T-helper 17 cell (primary cell): ENCODE data around the gene AKT3. TPM values are rescaled to one million over a fixed set of nuclear protein-coding genes. Genes with fewer than 3 reads are reported as not detected.
A peak's percentile ranks its signal among the peaks of the same experiment; 100 is the strongest.
"Not testable (repeated sequence)": the region's sequence is repeated elsewhere in the genome, so short reads cannot be mapped to it uniquely, and the experiment has no call there.

Source experiments
- ATAC-seq: fragments of 150-1000 bp; cut with Tn5 transposase; 2 replicates; pipeline ENCODE4 v1.10.0; 2021; ENCODE audit warnings: mild to moderate bottlenecking, moderate library complexity
- DNase-seq, 3 donors: peaks; one replicate each; pipeline versions ENCODE4 v3.0.0 to v3.0.0-alpha.2; 2020 to 2021
- H3K9me3 ChIP-seq: one replicate; pipeline ENCODE4 v1.7.0; 2013; ENCODE audit warnings: low read length, mild to moderate bottlenecking; ENCODE audit not compliant: control insufficient read depth, poor library complexity, severe bottlenecking
- H3K27ac Mint-ChIP-seq: one replicate; pipeline ENCODE4 v1.8.0; 2022; ENCODE audit warnings: mild to moderate bottlenecking, moderate library complexity, mixed read lengths
- H3K27me3 Mint-ChIP-seq: one replicate; pipeline ENCODE4 v1.8.0; 2022; ENCODE audit warnings: mixed read lengths
- H3K36me3 Mint-ChIP-seq: one replicate; pipeline ENCODE4 v1.8.0; 2022; ENCODE audit warnings: low read depth, mixed read lengths
- H3K4me1 Mint-ChIP-seq: one replicate; pipeline ENCODE4 v1.8.0; 2022; ENCODE audit warnings: mild to moderate bottlenecking, mixed read lengths
- H3K4me3 Mint-ChIP-seq: one replicate; pipeline ENCODE4 v1.8.0; 2022; ENCODE audit warnings: mild to moderate bottlenecking, moderate library complexity, mixed read lengths
- total RNA-seq, 4 donors: library from RNA in 2 of 4; stranded (reverse) in 2 of 4; gene quantifications; one replicate each; pipeline ENCODE4 v1.2.3 and lab custom pipeline; 2022 to 2026

The AKT3 gene
- total RNA-seq, 2 donors from 2014 or later: 96.0 to 103 TPM

GRCh38 chr1:243680860-243681259 lies 169.2 kb downstream of the AKT3 start:
- Mint-ChIP-seq H3K27me3 (no peaks in the 10 kb centered on the region), H3K4me1 (peaks cover 11% of the 10 kb centered on the region), H3K27ac (peak overlapping the region; percentile 37), H3K4me3 (no peak overlapping the region), H3K36me3 (peaks cover 18% of the 10 kb centered on the region)
- DNase-seq: no peak
- H3K9me3 ChIP-seq: no peaks in the 10 kb centered on the region
- no peak for ATAC-seq

- peaks cover 12% of the 10 kb centered on the region for H3K36me3 Mint-ChIP-seq
- no peak overlapping the region for H3K27ac Mint-ChIP-seq
- H3K9me3 ChIP-seq: no peaks in the 10 kb centered on the region
- ATAC-seq (no peak), DNase-seq (no peak)
- H3K27me3 Mint-ChIP-seq: no peaks in the 10 kb centered on the region
- peaks cover 16% of the 10 kb centered on the region for H3K4me1 Mint-ChIP-seq
- no peak overlapping the region for H3K4me3 Mint-ChIP-seq
These were observed 177.4 kb downstream of the AKT3 start for GRCh38 chr1:243672539-243673074.

GRCh38 chr1:243667591-243667990 lies 182.5 kb downstream of the AKT3 start:
- Mint-ChIP-seq H3K27me3 (no peaks in the 10 kb centered on the region), H3K4me3 (no peak overlapping the region), H3K36me3 (peaks cover 7% of the 10 kb centered on the region), H3K4me1 (peaks cover 16% of the 10 kb centered on the region), H3K27ac (no peak overlapping the region)
- no peaks in the 10 kb centered on the region for H3K9me3 ChIP-seq
- DNase-seq (no peak), ATAC-seq (no peak)

GRCh38 chr1:243667133-243667532 lies 182.9 kb downstream of the AKT3 start:
- peaks cover 16% of the 10 kb centered on the region for H3K4me1 Mint-ChIP-seq
- DNase-seq (no peak), ATAC-seq (no peak)
- no peaks in the 10 kb centered on the region for H3K27me3 Mint-ChIP-seq
- H3K36me3 Mint-ChIP-seq: peaks cover 7% of the 10 kb centered on the region
- no peaks in the 10 kb centered on the region for H3K9me3 ChIP-seq
- no peak overlapping the region for H3K27ac Mint-ChIP-seq
- no peak overlapping the region for H3K4me3 Mint-ChIP-seq

- ATAC-seq (no peak), DNase-seq (no peak)
- H3K4me3 Mint-ChIP-seq: no peak overlapping the region
- peaks cover 15% of the 10 kb centered on the region for H3K4me1 Mint-ChIP-seq
- no peaks in the 10 kb centered on the region for H3K27me3 Mint-ChIP-seq
- no peaks in the 10 kb centered on the region for H3K9me3 ChIP-seq
- H3K36me3 Mint-ChIP-seq: peaks cover 3% of the 10 kb centered on the region
- no peak overlapping the region for H3K27ac Mint-ChIP-seq
These were observed 186.4 kb downstream of the AKT3 start for GRCh38 chr1:243663651-243664050.

- not testable (repeated sequence) for H3K9me3 ChIP-seq, ATAC-seq, H3K27ac Mint-ChIP-seq
These were observed 187.9 kb downstream of the AKT3 start for GRCh38 chr1:243662169-243662568.

GRCh38 chr1:243658594-243659105 lies 191.4 kb downstream of the AKT3 start:
- DNase-seq (no peak), ATAC-seq (no peak)
- Mint-ChIP-seq H3K36me3 (peaks cover 4% of the 10 kb centered on the region), H3K4me3 (no peak overlapping the region), H3K27ac (no peak overlapping the region), H3K27me3 (no peaks in the 10 kb centered on the region), H3K4me1 (peaks cover 5% of the 10 kb centered on the region)
- no peaks in the 10 kb centered on the region for H3K9me3 ChIP-seq

More at GRCh38 chr1:243662169-243662568, 187.9 kb downstream of the AKT3 start:
- not testable (repeated sequence) for DNase-seq, H3K36me3 Mint-ChIP-seq, H3K4me1 Mint-ChIP-seq, H3K27me3 Mint-ChIP-seq, H3K4me3 Mint-ChIP-seq

GRCh38 chr1:243657793-243658192 lies 192.2 kb downstream of the AKT3 start:
- H3K9me3 ChIP-seq: no peaks in the 10 kb centered on the region
- ATAC-seq: no peak
- H3K36me3 Mint-ChIP-seq: peaks cover 4% of the 10 kb centered on the region
- H3K4me1 Mint-ChIP-seq: peaks cover 5% of the 10 kb centered on the region
- H3K4me3 Mint-ChIP-seq: no peak overlapping the region
- H3K27ac Mint-ChIP-seq: no peak overlapping the region
- no peaks in the 10 kb centered on the region for H3K27me3 Mint-ChIP-seq
- no peak for DNase-seq

GRCh38 chr1:243649530-243649929 lies 200.5 kb downstream of the AKT3 start:
- not testable (repeated sequence) for DNase-seq, ATAC-seq, H3K4me3 Mint-ChIP-seq, H3K9me3 ChIP-seq, H3K27ac Mint-ChIP-seq, H3K4me1 Mint-ChIP-seq, H3K36me3 Mint-ChIP-seq, H3K27me3 Mint-ChIP-seq

GRCh38 chr1:243646841-243647240 lies 203.2 kb downstream of the AKT3 start:
- ATAC-seq: no peak
- peaks cover 8% of the 10 kb centered on the region for H3K36me3 Mint-ChIP-seq
- no peak for DNase-seq
- no peaks in the 10 kb centered on the region for H3K9me3 ChIP-seq
- no peak overlapping the region for H3K4me3 Mint-ChIP-seq
- peaks cover 3% of the 10 kb centered on the region for H3K4me1 Mint-ChIP-seq
- no peaks in the 10 kb centered on the region for H3K27me3 Mint-ChIP-seq
- H3K27ac Mint-ChIP-seq: no peak overlapping the region

GRCh38 chr1:243645281-243645680 lies 204.8 kb downstream of the AKT3 start:
- Mint-ChIP-seq H3K27me3 (no peaks in the 10 kb centered on the region), H3K36me3 (peaks cover 5% of the 10 kb centered on the region), H3K4me3 (no peak overlapping the region), H3K27ac (no peak overlapping the region), H3K4me1 (peaks cover 3% of the 10 kb centered on the region)
- no peak for DNase-seq
- ATAC-seq: no peak
- no peaks in the 10 kb centered on the region for H3K9me3 ChIP-seq

- no peaks in the 10 kb centered on the region for H3K9me3 ChIP-seq
- peaks cover 5% of the 10 kb centered on the region for H3K36me3 Mint-ChIP-seq
- no peak overlapping the region for H3K27ac Mint-ChIP-seq
- DNase-seq (no peak), ATAC-seq (no peak)
- H3K27me3 Mint-ChIP-seq: no peaks in the 10 kb centered on the region
- H3K4me3 Mint-ChIP-seq: no peak overlapping the region
- H3K4me1 Mint-ChIP-seq: peaks cover 6% of the 10 kb centered on the region
These were observed 207.1 kb downstream of the AKT3 start for GRCh38 chr1:243642936-243643335.

- peaks cover 9% of the 10 kb centered on the region for H3K4me1 Mint-ChIP-seq
- DNase-seq (no peak), ATAC-seq (no peak)
- no peak overlapping the region for H3K27ac Mint-ChIP-seq
- peaks cover 4% of the 10 kb centered on the region for H3K36me3 Mint-ChIP-seq
- no peak overlapping the region for H3K4me3 Mint-ChIP-seq
- H3K9me3 ChIP-seq: no peaks in the 10 kb centered on the region
- no peaks in the 10 kb centered on the region for H3K27me3 Mint-ChIP-seq
These were observed 210.9 kb downstream of the AKT3 start for GRCh38 chr1:243639027-243639658.

- ATAC-seq: no peak
- peak overlapping the region; percentile 53 for H3K27ac Mint-ChIP-seq
- H3K4me3 Mint-ChIP-seq: no peak overlapping the region
- H3K36me3 Mint-ChIP-seq: peaks cover 4% of the 10 kb centered on the region
- H3K9me3 ChIP-seq: no peaks in the 10 kb centered on the region
- H3K27me3 Mint-ChIP-seq: no peaks in the 10 kb centered on the region
- H3K4me1 Mint-ChIP-seq: peaks cover 9% of the 10 kb centered on the region
- DNase-seq: no peak
These were observed 211.9 kb downstream of the AKT3 start for GRCh38 chr1:243638186-243638585.
